ENCODE measurements around the gene FBXL14. TPM values are rescaled to one million over a fixed set of nuclear protein-coding genes. Genes with fewer than 3 reads are reported as not detected.

The FBXL14 gene
- total and polyA plus RNA-seq, 9 of the 15 experiments (the other 6 are each of a cell fraction or from before 2014, with no cell fraction given), result 0.13 to 9.8 (median 3.3) TPM

DNA sequence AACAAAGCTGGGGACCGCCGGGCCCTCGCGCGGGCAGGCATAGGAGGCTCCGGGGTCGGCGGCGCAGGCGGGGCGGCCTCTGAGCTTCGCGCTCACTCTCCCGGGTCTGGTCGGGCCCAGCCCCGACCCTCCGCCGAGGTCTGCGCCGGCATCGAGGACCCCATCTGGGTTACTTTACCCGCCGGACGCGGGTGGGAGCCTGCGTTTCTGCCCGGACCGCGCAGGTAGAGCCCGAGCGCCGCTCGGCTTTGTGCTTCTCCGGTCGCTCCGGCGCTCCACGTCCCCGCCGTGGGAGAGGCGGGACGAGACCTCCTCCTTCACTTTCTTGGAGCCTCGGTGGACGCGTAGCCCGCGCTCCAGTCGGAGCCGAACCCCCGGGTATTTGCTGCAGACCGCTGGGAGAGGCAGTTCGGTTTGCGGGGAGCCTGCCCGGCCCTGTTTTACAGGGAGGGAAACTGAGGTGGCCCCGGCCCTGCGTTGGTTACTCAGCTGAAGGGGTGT, 63.2 kb downstream of the FBXL14 start (continued):
- TF ChIP-seq, protein P1, sequence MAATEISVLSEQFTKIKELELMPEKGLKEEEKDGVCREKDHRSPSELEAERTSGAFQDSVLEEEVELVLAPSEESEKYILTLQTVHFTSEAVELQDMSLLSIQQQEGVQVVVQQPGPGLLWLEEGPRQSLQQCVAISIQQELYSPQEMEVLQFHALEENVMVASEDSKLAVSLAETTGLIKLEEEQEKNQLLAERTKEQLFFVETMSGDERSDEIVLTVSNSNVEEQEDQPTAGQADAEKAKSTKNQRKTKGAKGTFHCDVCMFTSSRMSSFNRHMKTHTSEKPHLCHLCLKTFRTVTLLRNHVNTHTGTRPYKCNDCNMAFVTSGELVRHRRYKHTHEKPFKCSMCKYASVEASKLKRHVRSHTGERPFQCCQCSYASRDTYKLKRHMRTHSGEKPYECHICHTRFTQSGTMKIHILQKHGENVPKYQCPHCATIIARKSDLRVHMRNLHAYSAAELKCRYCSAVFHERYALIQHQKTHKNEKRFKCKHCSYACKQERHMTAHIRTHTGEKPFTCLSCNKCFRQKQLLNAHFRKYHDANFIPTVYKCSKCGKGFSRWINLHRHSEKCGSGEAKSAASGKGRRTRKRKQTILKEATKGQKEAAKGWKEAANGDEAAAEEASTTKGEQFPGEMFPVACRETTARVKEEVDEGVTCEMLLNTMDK (IDR thresholded peaks at IDR 0.05; ENCODE audit: borderline replicate concordance, insufficient read depth, low read depth, low read length, poor library complexity, severe bottlenecking), result no peak
- no peak for TF ChIP-seq GTF2F1 (IDR thresholded peaks at IDR 0.05; ENCODE audit: low read depth, low read length)
- TF ChIP-seq, protein P2, sequence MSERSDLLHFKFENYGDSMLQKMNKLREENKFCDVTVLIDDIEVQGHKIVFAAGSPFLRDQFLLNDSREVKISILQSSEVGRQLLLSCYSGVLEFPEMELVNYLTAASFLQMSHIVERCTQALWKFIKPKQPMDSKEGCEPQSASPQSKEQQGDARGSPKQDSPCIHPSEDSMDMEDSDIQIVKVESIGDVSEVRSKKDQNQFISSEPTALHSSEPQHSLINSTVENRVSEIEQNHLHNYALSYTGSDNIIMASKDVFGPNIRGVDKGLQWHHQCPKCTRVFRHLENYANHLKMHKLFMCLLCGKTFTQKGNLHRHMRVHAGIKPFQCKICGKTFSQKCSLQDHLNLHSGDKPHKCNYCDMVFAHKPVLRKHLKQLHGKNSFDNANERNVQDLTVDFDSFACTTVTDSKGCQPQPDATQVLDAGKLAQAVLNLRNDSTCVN (CRISPR knock-in tag; IDR thresholded peaks at IDR 0.05), result no peak

DNA sequence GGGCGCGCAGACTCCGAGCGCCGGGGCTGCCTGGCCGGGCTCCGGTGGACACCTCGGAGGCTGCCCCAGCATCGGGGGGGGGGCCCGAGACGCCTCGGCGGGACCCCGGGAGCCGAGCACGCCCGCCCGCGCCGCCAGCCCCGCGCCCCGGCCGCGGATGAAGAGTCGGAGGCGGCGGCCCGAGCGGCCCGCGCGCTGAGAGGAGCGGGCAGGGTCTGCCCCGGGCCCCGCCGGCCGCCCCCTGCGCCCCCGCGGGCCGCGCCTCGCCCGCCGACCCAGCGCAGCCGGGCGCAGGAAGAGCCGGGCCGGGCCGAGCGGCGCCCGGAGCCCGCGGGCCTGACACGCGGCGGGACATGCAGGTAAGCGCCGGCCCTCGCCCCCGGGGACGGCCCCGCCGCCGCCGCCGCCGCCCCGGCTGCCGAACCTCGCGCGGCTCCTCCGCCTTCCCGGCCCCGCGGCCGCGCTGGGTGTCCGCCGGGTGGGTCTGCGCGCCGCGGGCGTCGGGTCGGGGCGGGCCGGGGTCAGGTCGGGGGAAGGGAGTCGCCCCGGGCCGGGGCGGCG, 63.7 kb downstream of the FBXL14 start:
- Histone ChIP-seq H3K36me3 (ENCODE audit: control insufficient read depth, insufficient read depth, low read length) (no peaks in the 10 kb centered on the region), H4K20me1 (replicated peaks; ENCODE audit: control insufficient read depth, insufficient read depth, low read length) (no peaks in the 10 kb centered on the region), H3K4me3 (peak overlapping the region; percentile 47), H3K9ac (ENCODE audit: insufficient read depth in 1 of 2, low read depth in 2 of 2, low read length in 2 of 2) (peak overlapping the region; percentile 62 to 91; a peak in 3 of 4 replicates), H3K27me3 (ENCODE audit: control insufficient read depth in 2 of 2, insufficient read depth in 2 of 2, low read length in 2 of 2) (no peaks in the 10 kb centered on the region), H2AFZ (ENCODE audit: low read depth, low read length) (peak overlapping the region; percentile 72), H3K4me1 (replicated peaks in 1 of 2; ENCODE audit: control insufficient read depth in 2 of 2, insufficient read depth in 2 of 2, low read length in 2 of 2) (peaks cover 11 to 34% of the 10 kb centered on the region in 2 experiments), H3K79me2 (ENCODE audit: control insufficient read depth, insufficient read depth, low read length) (peaks cover 15% of the 10 kb centered on the region; the same call in 2 of the 3 replicates), H3K9me1 (ENCODE audit: control insufficient read depth, insufficient read depth, low read length) (no peaks in the 10 kb centered on the region), H3K9me3 (replicated peaks; ENCODE audit: control insufficient read depth, insufficient read depth, low read depth, low read length) (no peaks in the 10 kb centered on the region), H3K4me2 (ENCODE audit: insufficient read depth, low read length) (peak overlapping the region; percentile 58; the same call in 1 of the 2 replicates), H3K27ac (ENCODE audit: extremely low read depth, low read depth, low read length) (no peak overlapping the region)
- ATAC-seq (no peak), FAIRE-seq (no peak), DNase-seq (ENCODE audit: extremely low read depth in 1 of 4, low spot score in 3 of 4) (peak in 3 of 4 experiments; percentile 39 to 58 (median 53))
- ChIA-PET POLR2A (no interaction called here), CTCF (ENCODE audit: low intra/inter-chr PET ratio) (no interaction called here)
- TF ChIP-seq, protein P3, sequence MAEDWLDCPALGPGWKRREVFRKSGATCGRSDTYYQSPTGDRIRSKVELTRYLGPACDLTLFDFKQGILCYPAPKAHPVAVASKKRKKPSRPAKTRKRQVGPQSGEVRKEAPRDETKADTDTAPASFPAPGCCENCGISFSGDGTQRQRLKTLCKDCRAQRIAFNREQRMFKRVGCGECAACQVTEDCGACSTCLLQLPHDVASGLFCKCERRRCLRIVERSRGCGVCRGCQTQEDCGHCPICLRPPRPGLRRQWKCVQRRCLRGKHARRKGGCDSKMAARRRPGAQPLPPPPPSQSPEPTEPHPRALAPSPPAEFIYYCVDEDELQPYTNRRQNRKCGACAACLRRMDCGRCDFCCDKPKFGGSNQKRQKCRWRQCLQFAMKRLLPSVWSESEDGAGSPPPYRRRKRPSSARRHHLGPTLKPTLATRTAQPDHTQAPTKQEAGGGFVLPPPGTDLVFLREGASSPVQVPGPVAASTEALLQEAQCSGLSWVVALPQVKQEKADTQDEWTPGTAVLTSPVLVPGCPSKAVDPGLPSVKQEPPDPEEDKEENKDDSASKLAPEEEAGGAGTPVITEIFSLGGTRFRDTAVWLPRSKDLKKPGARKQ (CRISPR knock-in tag; IDR thresholded peaks at IDR 0.05), result no peak
- no peak for TF ChIP-seq ZNF232 (CRISPR knock-in tag; IDR thresholded peaks at IDR 0.05)
- peak; percentile 17; the same call in 1 of the 2 replicates for TF ChIP-seq RBFOX2 (IDR thresholded peaks at IDR 0.05; ENCODE audit: low read depth, low read length)
- peak in 1 of 2 experiments; percentile 47 for TF ChIP-seq E2F6 (IDR thresholded peaks at IDR 0.05; ENCODE audit: borderline replicate concordance in 1 of 2, extremely low read depth in 1 of 2, insufficient read depth in 1 of 2, insufficient read length in 1 of 2, low read depth in 1 of 2, low read length in 1 of 2, poor library complexity in 1 of 2, severe bottlenecking in 1 of 2)
- TF ChIP-seq E2F3 (CRISPR knock-in tag; IDR thresholded peaks at IDR 0.05), result no peak
- peak; percentile 24 for TF ChIP-seq RBBP5 (IDR thresholded peaks at IDR 0.05; ENCODE audit: borderline replicate concordance, insufficient read depth, low read length, poor library complexity, severe bottlenecking)
- in situ Hi-C loops (cut with MboI), result no loop called here
- 0% methylated on average over 2 of the region's 99 CpGs for WGBS (ENCODE audit: insufficient coverage, low coverage, missing lambda C conversion rate)
- BruUV-seq (replicated peaks), result no TSS peak
- intact Hi-C loops (cut with micrococcal nuclease), result loop anchor here (5.0 kb wide), 1 partner anchor 47 kb away; no protein-coding TSS in a partner anchor
